Measurements from ENCODE around the gene CACUL1.

The CACUL1 gene

GRCh38 chr10:118778727-118779126 is 24.0 kb upstream of the CACUL1 start:
- TF ChIP-seq, protein P1, sequence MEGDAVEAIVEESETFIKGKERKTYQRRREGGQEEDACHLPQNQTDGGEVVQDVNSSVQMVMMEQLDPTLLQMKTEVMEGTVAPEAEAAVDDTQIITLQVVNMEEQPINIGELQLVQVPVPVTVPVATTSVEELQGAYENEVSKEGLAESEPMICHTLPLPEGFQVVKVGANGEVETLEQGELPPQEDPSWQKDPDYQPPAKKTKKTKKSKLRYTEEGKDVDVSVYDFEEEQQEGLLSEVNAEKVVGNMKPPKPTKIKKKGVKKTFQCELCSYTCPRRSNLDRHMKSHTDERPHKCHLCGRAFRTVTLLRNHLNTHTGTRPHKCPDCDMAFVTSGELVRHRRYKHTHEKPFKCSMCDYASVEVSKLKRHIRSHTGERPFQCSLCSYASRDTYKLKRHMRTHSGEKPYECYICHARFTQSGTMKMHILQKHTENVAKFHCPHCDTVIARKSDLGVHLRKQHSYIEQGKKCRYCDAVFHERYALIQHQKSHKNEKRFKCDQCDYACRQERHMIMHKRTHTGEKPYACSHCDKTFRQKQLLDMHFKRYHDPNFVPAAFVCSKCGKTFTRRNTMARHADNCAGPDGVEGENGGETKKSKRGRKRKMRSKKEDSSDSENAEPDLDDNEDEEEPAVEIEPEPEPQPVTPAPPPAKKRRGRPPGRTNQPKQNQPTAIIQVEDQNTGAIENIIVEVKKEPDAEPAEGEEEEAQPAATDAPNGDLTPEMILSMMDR (conservative IDR thresholded peaks at IDR 0.05; ENCODE audit: control insufficient read depth, insufficient read depth, low read depth, low read length), result no peak
- H3K4me3 ChIP-seq (ENCODE audit: control insufficient read depth, low read depth, low read length), result no peak overlapping the region

DNA sequence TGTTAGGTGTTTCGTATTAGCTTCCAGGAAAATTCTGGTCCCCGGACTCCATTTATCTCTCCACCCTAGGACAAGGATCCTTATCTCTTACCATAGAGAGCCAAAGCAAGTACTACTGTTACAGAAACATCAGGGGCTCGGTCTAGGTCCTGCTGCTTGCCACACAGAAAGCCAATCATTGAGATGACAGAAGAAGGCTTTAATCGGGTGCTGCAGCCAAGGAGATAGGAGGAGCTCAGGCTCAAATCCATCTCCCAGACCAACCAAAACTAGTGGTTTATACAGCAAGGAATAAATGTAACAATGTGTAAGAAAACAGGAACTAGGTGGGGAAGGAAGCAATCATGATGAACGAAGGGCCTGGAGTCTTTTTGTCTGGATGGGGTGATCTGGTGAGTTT is 22.2 kb upstream of the CACUL1 start:
- DNase-seq (ENCODE audit: low read depth), result no peak
- H3K4me3 ChIP-seq (ENCODE audit: control insufficient read depth, low read depth, low read length), result no peak overlapping the region
- TF ChIP-seq, protein P1 (conservative IDR thresholded peaks at IDR 0.05; ENCODE audit: control insufficient read depth, insufficient read depth, low read depth, low read length), result no peak

More at GRCh38 chr10:118778727-118779126, 24.0 kb upstream of the CACUL1 start:
- DNase-seq (ENCODE audit: low read depth), result no peak

DNA sequence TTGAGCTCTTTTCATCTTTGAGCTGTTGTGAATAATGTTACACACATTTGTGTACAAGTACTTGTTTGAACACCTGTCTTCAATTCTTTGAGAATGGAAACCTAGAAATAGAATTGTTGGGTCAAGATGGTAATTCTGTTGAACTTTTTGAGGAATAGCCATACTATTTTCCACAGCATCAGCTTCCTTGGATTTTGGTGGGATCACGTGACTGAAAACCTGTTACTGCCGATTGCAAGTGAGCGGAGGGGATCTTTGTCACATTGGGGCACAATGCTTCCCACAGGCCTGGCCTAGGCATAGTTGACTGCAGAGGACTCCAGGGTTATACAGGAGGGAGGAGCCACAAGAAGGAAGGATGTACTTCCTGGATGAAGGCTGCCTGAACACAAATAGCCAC is 21.3 kb upstream of the CACUL1 start:
- TF ChIP-seq, protein P1 (conservative IDR thresholded peaks at IDR 0.05; ENCODE audit: control insufficient read depth, insufficient read depth, low read depth, low read length), result no peak
- DNase-seq (ENCODE audit: low read depth), result no peak
- no peak overlapping the region for H3K4me3 ChIP-seq (ENCODE audit: control insufficient read depth, low read depth, low read length)

- no peak overlapping the region for H3K4me3 ChIP-seq (ENCODE audit: control insufficient read depth, low read depth, low read length)
- TF ChIP-seq, protein P1 (conservative IDR thresholded peaks at IDR 0.05; ENCODE audit: control insufficient read depth, insufficient read depth, low read depth, low read length), result peak; percentile 11
- DNase-seq (ENCODE audit: low read depth), result no peak
Measured at GRCh38 chr10:118775478-118775877, 20.7 kb upstream of the CACUL1 start.

- no peak for DNase-seq (ENCODE audit: low read depth)
- H3K4me3 ChIP-seq (ENCODE audit: control insufficient read depth, low read depth, low read length), result no peak overlapping the region
- TF ChIP-seq, protein P1 (conservative IDR thresholded peaks at IDR 0.05; ENCODE audit: control insufficient read depth, insufficient read depth, low read depth, low read length), result no peak
Measured at GRCh38 chr10:118773041-118773440, 18.3 kb upstream of the CACUL1 start.

- no peak for DNase-seq (ENCODE audit: low read depth)
- TF ChIP-seq, protein P1 (conservative IDR thresholded peaks at IDR 0.05; ENCODE audit: control insufficient read depth, insufficient read depth, low read depth, low read length), result no peak
- H3K4me3 ChIP-seq (ENCODE audit: control insufficient read depth, low read depth, low read length), result no peak overlapping the region
Measured at GRCh38 chr10:118771976-118772375, 17.2 kb upstream of the CACUL1 start.

All from fibroblast of mammary gland (primary cell).